GM23338 (cell line): ENCODE measurements around the gene C1QTNF2. TPM values are rescaled to one million over a fixed set of nuclear protein-coding genes. Genes with fewer than 3 reads are reported as not detected.

ENCODE experiments used
- ATAC-seq: fragments of 200-7000 bp; cut with Tn5 transposase; 3 replicates; pipeline ENCODE4 v1.9.1; 2020
- DNase-seq: peaks from one replicate; pipeline ENCODE4 v3.0.0-alpha.2; 2015; ENCODE audit warnings: low spot score
- H2AFZ ChIP-seq: fragments of 200-600 bp; sonication (generic); 2 replicates; pipeline ENCODE4 v1.8.0; 2016; ENCODE audit warnings: antibody characterized with exemption, mild to moderate bottlenecking, moderate library complexity
- H3F3A ChIP-seq: fragments of 200-600 bp; sonication (generic); replicated peaks from 2 replicates; pipeline ENCODE4 v1.8.0; 2017; ENCODE audit warnings: antibody characterized with exemption, mixed run types, low read depth
- H3K27ac ChIP-seq: fragments of 200-600 bp; sonication (generic); 2 replicates; pipeline ENCODE4 v1.6.1; 2016; ENCODE audit warnings: low read depth
- H3K27me3 ChIP-seq: fragments of 200-600 bp; sonication (generic); 2 replicates; pipeline ENCODE4 v1.8.0; 2016; ENCODE audit warnings: mild to moderate bottlenecking, mixed run types, moderate library complexity; ENCODE audit not compliant: insufficient read depth
- H3K36me3 ChIP-seq: fragments of 200-600 bp; sonication (generic); 2 replicates; pipeline ENCODE4 v1.8.0; 2016; ENCODE audit warnings: mild to moderate bottlenecking; ENCODE audit not compliant: insufficient read depth
- H3K4me1 ChIP-seq: fragments of 200-600 bp; sonication (generic); 2 replicates; pipeline ENCODE4 v1.8.0; 2016; ENCODE audit warnings: mild to moderate bottlenecking, moderate library complexity; ENCODE audit not compliant: insufficient read depth
- H3K4me2 ChIP-seq: fragments of 200-600 bp; sonication (generic); 2 replicates; pipeline ENCODE4 v1.7.1; 2017; ENCODE audit warnings: mixed run types
- H3K4me3 ChIP-seq: fragments of 200-600 bp; sonication (generic); 2 replicates; pipeline ENCODE4 v1.6.1; 2016; ENCODE audit warnings: mixed run types
- H3K79me2 ChIP-seq: fragments of 200-600 bp; sonication (generic); replicated peaks from 2 replicates; pipeline ENCODE4 v1.8.0; 2017; ENCODE audit warnings: mild to moderate bottlenecking; ENCODE audit not compliant: insufficient read depth
- H3K9me2 ChIP-seq: fragments of 200-600 bp; sonication (generic); 2 replicates; pipeline ENCODE4 v1.8.0; 2017; ENCODE audit not compliant: insufficient read depth
- H4K20me1 ChIP-seq: fragments of 200-600 bp; sonication (generic); replicated peaks from 2 replicates; pipeline ENCODE4 v1.8.0; 2017; ENCODE audit warnings: mild to moderate bottlenecking; ENCODE audit not compliant: insufficient read depth
- H3K27ac Mint-ChIP-seq: 2 replicates; pipeline ENCODE4 v1.8.0; 2020; ENCODE audit warnings: inconsistent platforms, mild to moderate bottlenecking, moderate library complexity, mixed read lengths
- H3K27me3 Mint-ChIP-seq: 3 replicates; pipeline ENCODE4 v1.8.0; 2022; ENCODE audit warnings: low read depth, mild to moderate bottlenecking, moderate library complexity, mixed read lengths, inconsistent platforms; ENCODE audit not compliant: insufficient read depth, poor library complexity
- H3K36me3 Mint-ChIP-seq: 3 replicates; pipeline ENCODE4 v1.8.0; 2021; ENCODE audit warnings: low read depth, mild to moderate bottlenecking, inconsistent platforms, moderate library complexity, mixed read lengths
- H3K4me1 Mint-ChIP-seq: 3 replicates; pipeline ENCODE4 v1.8.0; 2020; ENCODE audit warnings: mild to moderate bottlenecking, inconsistent platforms, mixed read lengths
- H3K4me3 Mint-ChIP-seq: 3 replicates; pipeline ENCODE4 v1.8.0; 2021; ENCODE audit warnings: moderate library complexity, mild to moderate bottlenecking, inconsistent platforms, mixed read lengths
- H3K9me3 Mint-ChIP-seq: 3 replicates; pipeline ENCODE4 v1.8.0; 2020; ENCODE audit warnings: moderate library complexity, mild to moderate bottlenecking, inconsistent platforms, mixed read lengths
- CREB1 ChIP-seq: fragments of 250-450 bp; sonication (Bioruptor Pico); IDR thresholded peaks from 2 replicates; pipeline ENCODE4 v1.5.0; 2020; ENCODE audit warnings: low read depth, mild to moderate bottlenecking, moderate library complexity
- CTCF ChIP-seq, 2 experiments: fragments of 200-600 bp in 1 of 2; sonication (generic) in 1 of 2; conservative IDR thresholded peaks; 2 replicates each; pipeline versions ENCODE4 v1.5.1 to v1.6.1; 2016 to 2017; ENCODE audit warnings: antibody characterized with exemption in 2 of 2, low read depth in 2 of 2, mild to moderate bottlenecking in 2 of 2, moderate library complexity in 1 of 2
- ETS1 ChIP-seq: IDR thresholded peaks from 2 replicates; pipeline ENCODE4 v1.6.1; 2016; ENCODE audit warnings: antibody characterized with exemption
- EZH2 ChIP-seq: fragments of 200-600 bp; sonication (generic); IDR thresholded peaks from one replicate; pipeline ENCODE4 v1.8.0; 2017; ENCODE audit warnings: antibody characterized with exemption, mild to moderate bottlenecking, low read depth; ENCODE audit not compliant: unreplicated experiment
- EZH2phosphoT487 ChIP-seq: fragments of 200-600 bp; sonication (generic); IDR thresholded peaks from one replicate; pipeline ENCODE4 v1.8.1; 2018; ENCODE audit warnings: antibody characterized with exemption; ENCODE audit not compliant: unreplicated experiment
- JUNB ChIP-seq: IDR thresholded peaks from one replicate; pipeline ENCODE4 v1.6.1; 2016; ENCODE audit warnings: antibody characterized with exemption; ENCODE audit not compliant: unreplicated experiment
- NANOG ChIP-seq: IDR thresholded peaks from 2 replicates; pipeline ENCODE4 v1.6.1; 2016; ENCODE audit warnings: antibody characterized with exemption, borderline replicate concordance
- REST ChIP-seq: IDR thresholded peaks from one replicate; pipeline ENCODE4 v1.6.1; 2018; ENCODE audit warnings: antibody characterized with exemption; ENCODE audit not compliant: unreplicated experiment
- STAT1 ChIP-seq: IDR thresholded peaks from one replicate; pipeline ENCODE4 v1.6.1; 2016; ENCODE audit warnings: antibody characterized with exemption; ENCODE audit not compliant: unreplicated experiment
- ZNF114 ChIP-seq: fragments of 250-450 bp; sonication (Bioruptor Pico); IDR thresholded peaks from 2 replicates; pipeline ENCODE4 v1.5.0; 2020; ENCODE audit warnings: mild to moderate bottlenecking, moderate library complexity
- ZNF331 ChIP-seq: fragments of 250-450 bp; sonication (Bioruptor Pico); IDR thresholded peaks from 2 replicates; pipeline ENCODE4 v1.5.0; 2020; ENCODE audit warnings: low read depth, mild to moderate bottlenecking, moderate library complexity
- ZNF462 ChIP-seq: fragments of 250-450 bp; sonication (Bioruptor Pico); IDR thresholded peaks from 2 replicates; pipeline ENCODE4 v1.5.0; 2020; ENCODE audit warnings: mild to moderate bottlenecking, moderate library complexity
- polyA plus RNA-seq: library from polyadenylated mRNA; unstranded; fragments of >200 nt; fragmentation: Nextera tagmentation; extraction: Ambion mirVana; gene quantifications from 2 replicates; pipeline ENCODE4 v1.2.1, GENCODE V29; 2016
- total RNA-seq: library from RNA; depleted of rRNA; stranded (reverse); fragments of >200 nt; shearing (Covaris generic); gene quantifications from 2 replicates; pipeline ENCODE4 v1.2.3, GENCODE V29; 2014

The C1QTNF2 gene
- total and polyA plus RNA-seq, 2 experiments from 2014 or later, result 0.56 to 0.92 TPM

- TF ChIP-seq ZNF462 (CRISPR knock-in tag) (no peak), ETS1 (no peak), ZNF331 (CRISPR knock-in tag) (no peak)
Measured at GRCh38 chr5:160398806-160399205, 28.4 kb upstream of the C1QTNF2 start (continued).

- Histone ChIP-seq H3K4me1 (peaks cover 8% of the 10 kb centered on the region), H3K79me2 (peaks cover 18% of the 10 kb centered on the region), H3F3A (no peaks in the 10 kb centered on the region), H3K36me3 (no peaks in the 10 kb centered on the region), H2AFZ (no peak overlapping the region), H3K9me2 (no peaks in the 10 kb centered on the region), H4K20me1 (no peaks in the 10 kb centered on the region), H3K4me2 (no peak overlapping the region), H3K27ac (no peak overlapping the region), H3K4me3 (no peak overlapping the region), H3K27me3 (no peaks in the 10 kb centered on the region)
- Mint-ChIP-seq H3K9me3 (no peaks in the 10 kb centered on the region), H3K4me3 (no peak overlapping the region), H3K27ac (no peak overlapping the region), H3K4me1 (peaks cover 11% of the 10 kb centered on the region; the same call in 2 of the 3 replicates), H3K27me3 (no peaks in the 10 kb centered on the region), H3K36me3 (peaks cover 3% of the 10 kb centered on the region; the same call in 1 of the 3 replicates)
- DNase-seq (no peak), ATAC-seq (no peak)
- TF ChIP-seq STAT1 (no peak), CREB1 (no peak), JUNB (no peak), ZNF331 (CRISPR knock-in tag) (no peak), CTCF (conservative IDR thresholded peaks at IDR 0.05; ENCODE audit: low read depth in 2 of 2) (no peak), EZH2 (no peak), NANOG (no peak), EZH2phosphoT487 (no peak), ZNF114 (no peak), REST (no peak)
Measured at GRCh38 chr5:160397492-160397891, 27.1 kb upstream of the C1QTNF2 start.
